ENCODE results near the gene CWH43. TPM values are rescaled to one million over a fixed set of nuclear protein-coding genes. Genes with fewer than 3 reads are reported as not detected.
"Not testable (repeated sequence)": the region's sequence is repeated elsewhere in the genome, so short reads cannot be mapped to it uniquely, and the experiment has no call there.

The CWH43 gene
- polyA plus RNA-seq, 1 donor = not detected

DNA sequence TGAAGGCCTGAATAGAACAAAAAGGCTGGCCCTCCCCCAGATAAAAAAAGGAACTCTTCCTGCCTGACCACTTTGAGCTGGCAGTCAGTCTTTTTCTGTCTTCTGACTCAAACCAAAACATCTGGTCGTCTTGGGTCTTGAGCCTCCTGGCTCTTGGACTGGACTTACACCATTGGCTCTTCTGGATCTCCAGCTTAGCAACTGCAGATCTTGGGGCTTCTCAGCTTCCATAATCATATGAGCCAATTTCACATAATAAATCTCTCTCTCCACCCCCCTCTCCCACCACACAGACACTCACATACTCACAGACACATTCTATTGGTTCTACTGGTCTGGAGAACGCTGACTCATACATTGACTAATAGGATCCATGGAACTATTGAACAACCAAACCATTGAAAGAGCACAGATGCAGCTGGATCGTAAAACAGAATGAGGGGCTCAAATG is 15.6 kb upstream of the CWH43 start:
- DNase-seq = no peak
- Histone ChIP-seq H3K9me3 (ENCODE audit: control insufficient read depth, low read depth, low read length) (no peaks in the 10 kb centered on the region), H3K36me3 (ENCODE audit: control insufficient read depth, insufficient read depth, low read length) (no peaks in the 10 kb centered on the region), H3K27ac (ENCODE audit: low read length) (no peak overlapping the region), H3K4me3 (ENCODE audit: low read length) (no peak overlapping the region), H3K4me1 (ENCODE audit: control insufficient read depth, insufficient read depth, low read length) (no peaks in the 10 kb centered on the region), H3K27me3 (ENCODE audit: control insufficient read depth, insufficient read depth, low read length) (peaks cover 1% of the 10 kb centered on the region)
- 75% methylated on average over 1 of the region's 3 CpGs for WGBS (ENCODE audit: insufficient coverage, low lambda C conversion rate)

DNA sequence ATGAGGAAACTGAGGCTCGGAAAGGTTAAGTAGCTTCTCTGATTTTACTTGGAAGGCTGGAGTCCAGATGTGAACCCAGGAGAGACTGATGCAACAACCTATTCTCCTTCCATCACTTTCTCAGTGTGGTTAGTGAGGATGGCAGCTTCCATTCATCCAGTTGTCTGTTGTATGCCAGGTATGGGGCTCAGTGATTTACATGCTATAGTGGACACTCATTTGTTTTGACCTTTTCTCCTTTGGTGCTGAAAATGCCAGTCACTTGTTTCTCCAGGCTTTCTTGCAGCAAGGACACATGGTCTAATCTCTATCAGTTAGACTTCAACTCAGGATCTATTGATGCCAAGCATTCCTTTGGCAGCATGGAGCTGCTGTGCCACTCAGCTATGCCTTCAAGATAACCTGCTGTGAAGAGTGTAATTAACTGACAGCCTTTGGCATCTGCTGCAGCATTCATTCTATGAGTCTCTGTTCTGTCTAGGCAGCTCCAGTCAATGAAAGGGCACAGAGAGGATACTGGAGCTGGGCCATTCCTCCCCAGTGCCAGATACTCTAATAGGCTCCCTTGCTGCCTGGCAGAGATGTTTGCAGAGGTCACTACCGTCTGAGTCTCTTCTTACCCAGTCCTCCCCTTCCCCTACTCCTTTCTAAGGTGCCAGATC is 11.0 kb upstream of the CWH43 start:
- Histone ChIP-seq H3K9me3 (ENCODE audit: control insufficient read depth, low read depth, low read length) (no peaks in the 10 kb centered on the region), H3K4me1 (ENCODE audit: control insufficient read depth, insufficient read depth, low read length) (no peaks in the 10 kb centered on the region), H3K4me3 (ENCODE audit: low read length) (no peak overlapping the region), H3K36me3 (ENCODE audit: control insufficient read depth, insufficient read depth, low read length) (no peaks in the 10 kb centered on the region), H3K27me3 (ENCODE audit: control insufficient read depth, insufficient read depth, low read length) (peaks cover 6% of the 10 kb centered on the region), H3K27ac (ENCODE audit: low read length) (no peak overlapping the region)
- 40% methylated on average over 1 of the region's 2 CpGs for WGBS (ENCODE audit: insufficient coverage, low lambda C conversion rate)
- DNase-seq = no peak

DNA sequence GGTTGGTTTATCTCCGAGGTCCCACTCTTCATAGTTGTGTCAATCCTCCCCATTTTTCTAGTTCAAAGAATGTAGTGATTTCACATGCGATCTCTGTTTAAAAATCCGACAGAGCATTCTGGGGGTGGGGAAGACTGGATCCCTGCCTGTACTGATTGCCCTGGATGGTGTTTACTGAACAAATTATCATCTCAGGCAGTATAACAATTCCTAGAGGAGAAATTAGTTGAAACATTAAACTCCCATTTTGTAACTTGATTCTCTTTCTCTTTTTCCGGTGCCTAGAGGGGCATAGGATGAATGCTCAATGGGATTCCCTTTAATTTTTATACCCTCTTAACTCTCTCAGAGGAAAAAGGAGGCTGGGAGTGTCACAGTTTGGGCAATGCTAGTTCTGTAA is 10.0 kb upstream of the CWH43 start:
- WGBS (ENCODE audit: insufficient coverage, low lambda C conversion rate) = 60% methylated on average over 1 of the region's 4 CpGs
- DNase-seq = no peak
- no peaks in the 10 kb centered on the region for H3K4me1 ChIP-seq (ENCODE audit: control insufficient read depth, insufficient read depth, low read length)
- H3K4me3 ChIP-seq (ENCODE audit: low read length) = no peak overlapping the region
- peaks cover 6% of the 10 kb centered on the region for H3K27me3 ChIP-seq (ENCODE audit: control insufficient read depth, insufficient read depth, low read length)
- H3K36me3 ChIP-seq (ENCODE audit: control insufficient read depth, insufficient read depth, low read length) = no peaks in the 10 kb centered on the region
- no peaks in the 10 kb centered on the region for H3K9me3 ChIP-seq (ENCODE audit: control insufficient read depth, low read depth, low read length)
- H3K27ac ChIP-seq (ENCODE audit: low read length) = no peak overlapping the region

- Histone ChIP-seq H3K9me3 (ENCODE audit: control insufficient read depth, low read depth, low read length) (no peaks in the 10 kb centered on the region), H3K36me3 (ENCODE audit: control insufficient read depth, insufficient read depth, low read length) (no peaks in the 10 kb centered on the region), H3K27me3 (ENCODE audit: control insufficient read depth, insufficient read depth, low read length) (peaks cover 10% of the 10 kb centered on the region), H3K4me3 (ENCODE audit: low read length) (no peak overlapping the region), H3K4me1 (ENCODE audit: control insufficient read depth, insufficient read depth, low read length) (no peaks in the 10 kb centered on the region), H3K27ac (ENCODE audit: low read length) (no peak overlapping the region)
- 94% methylated on average over 3 of the region's 6 CpGs for WGBS (ENCODE audit: insufficient coverage, low lambda C conversion rate)
- DNase-seq = no peak
These were observed 6.0 kb upstream of the CWH43 start for GRCh38 chr4:48979914-48980579.

DNA sequence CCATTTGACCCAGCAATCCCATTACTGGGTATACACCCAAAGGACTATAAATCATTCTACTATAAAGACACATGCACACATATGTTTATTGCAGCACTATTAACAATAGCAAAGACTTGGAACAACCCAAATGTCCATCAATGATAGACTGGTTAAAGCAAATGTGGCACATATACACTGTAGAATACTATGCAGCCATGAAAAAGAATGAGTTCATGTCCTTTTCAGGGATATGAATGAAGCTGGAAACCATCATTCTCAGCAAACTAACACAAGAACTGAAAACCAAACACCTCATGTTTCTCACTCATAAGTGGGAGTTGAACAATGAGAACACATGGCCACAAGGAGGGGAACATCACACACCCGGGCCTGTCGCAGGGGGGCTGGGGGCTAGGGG is 2.1 kb upstream of the CWH43 start:
- H3K27ac ChIP-seq (ENCODE audit: low read length); H3K36me3 ChIP-seq (ENCODE audit: control insufficient read depth, insufficient read depth, low read length); H3K4me3 ChIP-seq (ENCODE audit: low read length); H3K9me3 ChIP-seq (ENCODE audit: control insufficient read depth, low read depth, low read length); H3K4me1 ChIP-seq (ENCODE audit: control insufficient read depth, insufficient read depth, low read length); DNase-seq: not testable (repeated sequence)
- WGBS (ENCODE audit: insufficient coverage, low lambda C conversion rate) = no CpG with 5 or more reads among the region's 2 CpGs
- peaks cover 36% of the 10 kb centered on the region for H3K27me3 ChIP-seq (ENCODE audit: control insufficient read depth, insufficient read depth, low read length)

GRCh38 chr4:48985602-48985975 is 486 bp upstream of the CWH43 start:
- H3K36me3 ChIP-seq (ENCODE audit: control insufficient read depth, insufficient read depth, low read length) = no peaks in the 10 kb centered on the region
- H3K27me3 ChIP-seq (ENCODE audit: control insufficient read depth, insufficient read depth, low read length) = peaks cover 36% of the 10 kb centered on the region
- WGBS (ENCODE audit: insufficient coverage, low lambda C conversion rate) = no CpG with 5 or more reads among the region's 18 CpGs
- DNase-seq = no peak
- no peaks in the 10 kb centered on the region for H3K4me1 ChIP-seq (ENCODE audit: control insufficient read depth, insufficient read depth, low read length)
- no peak overlapping the region for H3K27ac ChIP-seq (ENCODE audit: low read length)
- no peak overlapping the region for H3K4me3 ChIP-seq (ENCODE audit: low read length)
- no peaks in the 10 kb centered on the region for H3K9me3 ChIP-seq (ENCODE audit: control insufficient read depth, low read depth, low read length)

GRCh38 chr4:48986654-48987164 is 634 bp downstream of the CWH43 start:
- no peak for DNase-seq
- WGBS (ENCODE audit: insufficient coverage, low lambda C conversion rate) = no CpG with 5 or more reads among the region's 27 CpGs
- H3K4me3 ChIP-seq (ENCODE audit: low read length) = no peak overlapping the region

GRCh38 chr4:48989461-48990203 is 3.6 kb downstream of the CWH43 start:
- Histone ChIP-seq H3K27ac (ENCODE audit: low read length) (no peak overlapping the region), H3K36me3 (ENCODE audit: control insufficient read depth, insufficient read depth, low read length) (no peaks in the 10 kb centered on the region), H3K4me3 (ENCODE audit: low read length) (no peak overlapping the region), H3K9me3 (ENCODE audit: control insufficient read depth, low read depth, low read length) (no peaks in the 10 kb centered on the region), H3K4me1 (ENCODE audit: control insufficient read depth, insufficient read depth, low read length) (no peaks in the 10 kb centered on the region), H3K27me3 (ENCODE audit: control insufficient read depth, insufficient read depth, low read length) (peaks cover 38% of the 10 kb centered on the region)
- DNase-seq = no peak
- 100% methylated on average over 1 of the region's 5 CpGs for WGBS (ENCODE audit: insufficient coverage, low lambda C conversion rate)

More at GRCh38 chr4:48986654-48987164, 634 bp downstream of the CWH43 start:
- H3K9me3 ChIP-seq (ENCODE audit: control insufficient read depth, low read depth, low read length) = no peaks in the 10 kb centered on the region
- no peak overlapping the region for H3K27ac ChIP-seq (ENCODE audit: low read length)
- peaks cover 36% of the 10 kb centered on the region for H3K27me3 ChIP-seq (ENCODE audit: control insufficient read depth, insufficient read depth, low read length)
- H3K4me1 ChIP-seq (ENCODE audit: control insufficient read depth, insufficient read depth, low read length) = no peaks in the 10 kb centered on the region
- H3K36me3 ChIP-seq (ENCODE audit: control insufficient read depth, insufficient read depth, low read length) = no peaks in the 10 kb centered on the region

GRCh38 chr4:48991357-48991756 is 5.3 kb downstream of the CWH43 start:
- no peak overlapping the region for H3K27ac ChIP-seq (ENCODE audit: low read length)
- peaks cover 22% of the 10 kb centered on the region for H3K27me3 ChIP-seq (ENCODE audit: control insufficient read depth, insufficient read depth, low read length)
- 67% methylated on average over 1 of the region's 3 CpGs for WGBS (ENCODE audit: insufficient coverage, low lambda C conversion rate)
- H3K4me1 ChIP-seq (ENCODE audit: control insufficient read depth, insufficient read depth, low read length) = no peaks in the 10 kb centered on the region
- no peaks in the 10 kb centered on the region for H3K9me3 ChIP-seq (ENCODE audit: control insufficient read depth, low read depth, low read length)
- no peak overlapping the region for H3K4me3 ChIP-seq (ENCODE audit: low read length)
- DNase-seq = no peak
- no peaks in the 10 kb centered on the region for H3K36me3 ChIP-seq (ENCODE audit: control insufficient read depth, insufficient read depth, low read length)

DNA sequence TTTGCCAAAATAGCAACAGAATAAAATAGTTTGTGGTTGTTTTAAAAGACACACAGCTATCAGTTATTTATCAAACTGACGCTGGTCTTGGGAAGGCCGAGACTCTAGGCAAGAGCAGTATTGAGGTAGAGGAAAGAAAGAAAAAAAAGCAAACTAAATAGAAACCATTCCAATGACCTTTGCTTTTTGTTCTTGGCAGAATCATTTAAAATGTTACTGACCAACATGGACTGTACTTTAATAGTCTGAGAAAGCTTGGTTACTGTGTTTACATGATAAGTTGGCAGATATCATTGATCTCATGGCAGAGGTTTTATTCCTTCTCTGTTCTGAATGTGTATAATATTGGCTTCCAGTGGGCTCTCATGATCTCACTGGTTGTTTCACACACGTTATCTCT is 11.9 kb downstream of the CWH43 start:
- Histone ChIP-seq H3K4me1 (ENCODE audit: control insufficient read depth, insufficient read depth, low read length) (no peaks in the 10 kb centered on the region), H3K27ac (ENCODE audit: low read length) (no peak overlapping the region), H3K27me3 (ENCODE audit: control insufficient read depth, insufficient read depth, low read length) (no peaks in the 10 kb centered on the region), H3K36me3 (ENCODE audit: control insufficient read depth, insufficient read depth, low read length) (no peaks in the 10 kb centered on the region), H3K4me3 (ENCODE audit: low read length) (no peak overlapping the region), H3K9me3 (ENCODE audit: control insufficient read depth, low read depth, low read length) (no peaks in the 10 kb centered on the region)
- no peak for DNase-seq
- WGBS (ENCODE audit: insufficient coverage, low lambda C conversion rate) = 86% methylated on average over 2 of the region's 3 CpGs
